Cardiac septum (tissue), 1 donor: ENCODE measurements around the gene SYNE2. TPM values are rescaled to one million over a fixed set of nuclear protein-coding genes. Genes with fewer than 3 reads are reported as not detected.

Experiments
- DNase-seq: peaks from one replicate; pipeline ENCODE4 v3.0.0-alpha.2; 2020; ENCODE audit warnings: low spot score
- intact Hi-C: fragments of 100-400 bp; cut with DNase I; formaldehyde crosslinking; loops from one replicate; pipeline ENCODE4 v1.14.0; 2022
- total RNA-seq: library from RNA; stranded (reverse); fragmentation: NEBNext Ultra II Directional; extraction: Animal tissue kit (Norgen Biotek cat#: 25700); gene quantifications from one replicate; pipeline ENCODE4 v1.2.1, GENCODE V29; 2021
- donor health status: DM: no; HTN: no; CAD: no.

The SYNE2 gene
- total RNA-seq, 1 donor from 2014 or later: 61.4 TPM

DNA sequence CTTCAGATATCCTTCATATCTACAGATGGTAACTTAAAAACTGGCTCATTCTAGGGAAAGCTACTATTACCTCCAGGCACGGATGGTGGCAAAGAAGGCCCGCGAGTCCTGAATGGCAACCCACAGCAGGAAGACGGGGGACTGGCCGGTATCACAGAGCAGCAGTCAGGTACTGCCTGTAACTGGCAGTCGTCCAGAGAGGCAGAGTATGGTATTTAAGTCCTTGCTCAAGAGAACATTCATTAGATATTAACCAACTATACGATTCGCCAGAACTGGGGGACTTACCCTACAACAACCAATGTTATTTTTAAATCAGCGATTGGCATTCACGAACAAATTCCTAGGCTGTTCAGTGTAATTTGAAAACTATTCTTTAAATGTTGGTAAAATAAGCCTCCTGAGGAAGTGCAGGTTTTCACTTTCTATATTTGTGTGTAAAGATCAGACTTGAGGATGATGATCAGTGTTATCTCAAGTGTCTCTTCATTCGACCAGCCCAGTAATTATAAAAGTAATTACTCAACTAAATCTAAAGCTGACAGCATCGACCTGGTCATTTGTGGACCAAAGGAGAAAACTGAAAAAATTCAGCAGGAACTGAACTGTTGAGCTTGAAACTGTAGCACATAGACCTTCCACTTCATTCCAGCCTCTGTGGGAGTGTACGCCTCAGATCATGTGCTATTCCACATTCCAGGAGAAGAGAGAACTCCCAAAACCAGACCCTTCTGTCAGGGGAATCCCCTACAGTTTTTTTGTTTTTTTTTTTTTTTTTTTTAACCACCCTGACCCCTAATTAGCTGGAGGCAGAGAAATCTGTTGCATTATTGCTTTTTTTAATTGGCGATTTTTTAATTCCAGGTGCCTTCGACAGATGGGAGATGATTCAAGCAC is 365.8 kb downstream of the SYNE2 start:
- intact Hi-C loops: no loop called here
- no peak for DNase-seq

DNA sequence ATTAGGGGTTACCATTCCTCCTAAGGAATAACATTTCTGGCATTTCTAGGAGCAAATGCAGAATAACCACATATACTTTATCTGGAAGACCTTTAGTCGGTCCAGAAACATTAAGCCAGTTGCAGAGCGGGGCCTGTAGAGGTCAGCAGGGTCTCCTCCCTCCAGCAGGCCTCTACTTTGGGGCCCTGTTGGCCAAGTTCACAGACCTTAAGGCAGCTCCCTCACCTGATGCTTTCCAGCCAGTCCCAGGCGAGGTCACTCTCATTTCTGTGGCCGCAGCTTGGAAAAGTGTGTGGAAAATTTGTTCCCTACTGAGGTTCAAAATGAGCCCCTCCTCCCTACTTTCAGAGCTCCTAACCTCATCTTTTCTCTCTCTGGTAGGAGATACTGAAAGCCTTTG is 367.3 kb downstream of the SYNE2 start:
- intact Hi-C loops: no loop called here
- DNase-seq: no peak

DNA sequence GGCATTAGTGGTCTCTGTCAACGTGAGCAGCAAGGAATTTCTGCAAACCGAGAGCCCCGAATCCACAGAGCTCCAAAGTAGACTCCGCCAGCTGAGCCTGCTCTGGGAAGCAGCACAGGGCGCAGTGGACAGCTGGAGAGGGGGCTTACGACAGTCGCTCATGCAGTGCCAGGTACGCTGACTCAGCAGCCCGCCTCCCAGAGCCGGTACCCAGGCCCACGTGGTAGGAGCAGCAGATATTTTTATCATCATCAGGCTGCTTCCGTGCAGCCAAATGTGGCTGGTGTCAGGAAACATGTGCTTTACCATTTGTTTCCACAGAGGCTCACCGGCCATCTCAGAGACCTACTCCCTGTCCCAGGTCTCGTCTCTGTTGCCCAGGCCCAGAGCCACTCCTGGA is 367.7 kb downstream of the SYNE2 start:
- intact Hi-C loops: no loop called here
- peak; percentile 85 for DNase-seq

DNA sequence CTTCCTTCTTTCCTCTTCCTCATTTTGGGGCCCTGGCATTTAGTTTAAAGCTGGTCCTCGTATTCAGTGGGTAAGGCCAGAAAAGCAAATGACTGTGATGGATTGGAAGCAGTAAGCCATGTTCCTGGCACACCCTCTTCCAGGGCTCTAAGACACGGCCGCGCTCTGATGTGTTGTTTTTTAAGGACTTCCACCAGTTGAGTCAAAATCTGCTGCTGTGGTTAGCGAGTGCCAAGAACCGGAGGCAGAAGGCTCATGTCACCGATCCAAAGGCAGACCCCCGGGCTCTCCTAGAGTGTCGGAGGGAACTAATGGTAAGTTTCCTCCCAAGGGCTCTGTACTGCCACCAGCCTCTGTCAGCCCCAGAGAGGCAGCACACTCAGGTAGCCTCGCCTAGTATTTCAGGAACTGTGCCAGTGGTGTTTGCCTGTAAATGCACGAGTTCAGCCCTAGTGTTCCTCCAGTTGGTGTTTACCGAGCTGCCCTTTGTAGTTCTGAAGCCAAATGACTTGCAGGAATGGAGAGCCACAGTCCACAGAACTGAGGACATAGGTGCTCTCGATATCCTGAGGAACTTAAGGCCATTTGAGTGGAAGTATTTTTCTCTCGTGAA is 368.7 kb downstream of the SYNE2 start:
- intact Hi-C loops: no loop called here
- no peak for DNase-seq

DNA sequence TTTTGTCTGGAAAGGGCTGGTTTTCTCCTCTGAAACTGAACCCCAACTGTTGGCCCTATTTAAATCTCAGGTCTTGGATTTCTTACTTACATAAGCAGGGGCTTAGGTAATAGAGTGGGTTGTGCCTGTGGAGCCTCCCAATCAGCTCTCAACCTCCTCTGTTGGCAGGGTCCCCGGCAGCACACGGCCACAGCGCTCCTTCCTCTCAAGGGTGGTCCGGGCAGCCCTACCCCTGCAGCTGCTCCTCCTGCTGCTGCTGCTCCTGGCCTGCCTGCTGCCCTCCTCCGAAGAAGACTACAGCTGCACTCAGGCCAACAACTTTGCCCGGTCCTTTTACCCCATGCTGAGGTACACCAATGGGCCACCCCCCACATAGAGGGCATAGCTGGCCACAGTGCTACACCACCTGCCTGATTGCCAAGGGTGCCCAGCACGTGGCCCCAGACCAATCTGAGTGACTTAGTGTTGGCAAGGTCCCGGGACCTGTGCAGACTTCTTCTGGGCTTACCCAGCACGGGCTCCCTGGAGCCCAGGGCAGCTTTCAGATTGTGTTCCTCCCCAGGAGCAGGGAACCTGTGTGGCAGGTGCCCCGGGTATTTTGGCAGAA is 372.4 kb downstream of the SYNE2 start:
- intact Hi-C loops: no loop called here
- no peak for DNase-seq

DNA sequence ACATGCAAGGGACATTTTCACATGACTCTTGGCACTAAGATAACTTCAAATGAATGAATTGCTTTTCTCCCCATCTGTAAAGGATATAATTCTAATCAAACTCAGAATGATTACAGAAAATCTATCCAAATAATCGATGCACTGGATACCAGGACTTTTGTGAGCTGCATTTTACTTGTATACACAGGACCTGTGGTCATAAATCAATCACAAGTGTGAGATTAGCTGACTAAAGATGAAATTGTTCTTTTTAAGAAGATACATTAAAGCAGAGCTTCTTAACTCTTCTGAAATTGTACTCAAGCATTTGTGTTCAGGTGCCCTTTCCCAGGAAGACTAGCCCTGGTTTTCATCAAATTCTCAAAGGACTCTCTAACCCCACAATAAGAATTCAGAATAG is 375.1 kb downstream of the SYNE2 start:
- DNase-seq: no peak
- intact Hi-C loops: no loop called here

DNA sequence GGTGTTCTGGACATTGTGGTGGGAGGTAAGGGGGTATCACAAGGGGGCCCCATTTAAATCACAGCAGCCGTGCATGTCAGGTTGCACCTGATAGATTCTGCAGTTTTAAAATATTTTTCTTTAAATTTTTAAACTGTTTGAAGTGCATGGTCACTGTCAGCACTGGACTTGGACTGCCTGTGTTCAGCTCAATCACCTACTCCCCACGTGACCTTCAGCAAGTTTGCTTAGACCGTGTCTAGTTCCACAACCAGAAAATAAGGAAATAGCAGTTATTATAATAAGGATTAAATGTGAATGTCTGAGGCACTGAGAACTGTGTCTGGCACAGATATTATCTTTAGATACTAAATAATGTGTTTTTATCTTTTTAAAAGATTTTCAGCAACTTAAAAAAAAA is 376.7 kb downstream of the SYNE2 start:
- intact Hi-C loops: no loop called here
- DNase-seq: no peak

DNA sequence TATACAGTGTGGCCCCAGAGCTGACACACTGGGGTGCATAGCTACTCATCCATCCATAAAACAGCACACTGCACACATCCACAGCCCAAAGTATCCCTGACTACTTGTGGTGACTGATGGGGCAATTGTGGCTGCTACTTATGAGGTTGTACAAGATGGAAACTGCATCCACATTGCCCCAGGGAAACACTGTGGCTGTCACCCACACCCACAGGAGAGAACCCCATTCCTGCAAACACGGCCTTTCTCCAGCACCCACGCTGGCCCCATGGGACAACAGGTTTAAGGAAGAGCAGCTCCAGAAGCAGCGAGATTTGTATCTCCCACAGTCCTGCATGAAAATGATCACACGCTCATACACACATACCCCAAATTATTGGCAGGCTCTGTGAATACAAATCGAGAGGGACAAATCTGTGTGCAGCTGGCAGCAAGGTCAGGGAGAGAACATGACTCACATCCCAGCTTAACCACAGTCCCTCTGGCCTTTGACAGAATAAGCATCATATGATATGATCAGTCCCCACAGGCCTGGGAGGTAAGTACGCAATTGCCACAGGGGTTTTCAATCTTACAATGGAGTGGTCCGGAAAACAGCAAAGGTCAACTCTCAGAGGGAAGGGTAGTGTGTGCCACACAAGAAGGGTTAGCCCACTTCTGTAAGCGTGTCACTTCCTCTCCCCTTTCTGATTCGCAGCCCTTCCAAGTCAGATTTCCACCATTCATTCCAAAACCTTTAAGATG is 379.5 kb downstream of the SYNE2 start:
- intact Hi-C loops: no loop called here
- DNase-seq: no peak

DNA sequence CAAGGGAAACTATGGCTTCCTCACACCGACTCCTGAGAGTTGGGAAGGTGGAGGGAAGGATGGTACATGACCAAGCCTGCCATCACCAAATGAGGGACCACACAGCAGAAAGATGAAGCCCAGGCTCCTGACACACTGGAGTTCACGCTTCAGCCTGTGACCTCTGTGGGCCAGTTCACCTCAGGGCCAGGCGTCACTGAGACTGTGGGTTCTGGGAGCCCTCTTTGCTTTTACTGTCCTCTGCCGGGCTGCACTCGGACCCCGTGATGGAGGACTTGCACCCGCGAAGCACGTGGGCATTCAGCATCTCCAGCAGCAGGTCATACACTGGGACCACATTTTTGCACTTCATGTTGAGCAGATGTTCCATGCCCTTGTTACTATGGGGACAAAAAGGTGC is 380.1 kb downstream of the SYNE2 start:
- intact Hi-C loops: no loop called here
- DNase-seq: no peak

DNA sequence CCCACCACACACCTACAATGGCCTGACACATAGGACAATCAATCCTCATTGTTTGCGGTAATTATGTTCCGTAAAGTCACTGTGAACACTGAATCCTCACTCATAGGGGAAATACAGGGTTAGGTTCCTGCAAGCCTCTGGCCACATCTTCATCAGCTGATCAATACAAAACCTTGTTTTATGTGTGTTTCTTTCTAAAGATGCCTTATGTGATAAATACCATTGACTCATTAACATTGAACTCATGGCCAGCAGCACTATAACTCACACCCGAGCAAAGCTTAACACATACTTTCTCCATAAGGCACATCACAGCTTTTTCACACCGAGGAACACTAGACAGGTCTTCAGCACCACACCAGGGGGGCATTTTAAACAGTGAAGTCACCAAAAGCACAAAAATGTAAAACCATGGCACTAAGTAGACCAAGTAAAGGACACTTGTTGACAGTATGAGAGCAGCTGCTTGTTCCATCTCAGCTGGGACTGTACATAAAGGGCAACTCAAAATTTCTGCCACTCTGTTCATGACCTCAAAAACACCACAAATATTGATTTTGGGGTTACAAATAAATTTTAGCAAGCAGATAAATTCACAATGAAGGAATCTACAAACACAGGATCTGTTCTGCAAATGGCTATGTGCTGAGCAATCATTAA is 380.9 kb downstream of the SYNE2 start:
- no peak for DNase-seq
- intact Hi-C loops: no loop called here

DNA sequence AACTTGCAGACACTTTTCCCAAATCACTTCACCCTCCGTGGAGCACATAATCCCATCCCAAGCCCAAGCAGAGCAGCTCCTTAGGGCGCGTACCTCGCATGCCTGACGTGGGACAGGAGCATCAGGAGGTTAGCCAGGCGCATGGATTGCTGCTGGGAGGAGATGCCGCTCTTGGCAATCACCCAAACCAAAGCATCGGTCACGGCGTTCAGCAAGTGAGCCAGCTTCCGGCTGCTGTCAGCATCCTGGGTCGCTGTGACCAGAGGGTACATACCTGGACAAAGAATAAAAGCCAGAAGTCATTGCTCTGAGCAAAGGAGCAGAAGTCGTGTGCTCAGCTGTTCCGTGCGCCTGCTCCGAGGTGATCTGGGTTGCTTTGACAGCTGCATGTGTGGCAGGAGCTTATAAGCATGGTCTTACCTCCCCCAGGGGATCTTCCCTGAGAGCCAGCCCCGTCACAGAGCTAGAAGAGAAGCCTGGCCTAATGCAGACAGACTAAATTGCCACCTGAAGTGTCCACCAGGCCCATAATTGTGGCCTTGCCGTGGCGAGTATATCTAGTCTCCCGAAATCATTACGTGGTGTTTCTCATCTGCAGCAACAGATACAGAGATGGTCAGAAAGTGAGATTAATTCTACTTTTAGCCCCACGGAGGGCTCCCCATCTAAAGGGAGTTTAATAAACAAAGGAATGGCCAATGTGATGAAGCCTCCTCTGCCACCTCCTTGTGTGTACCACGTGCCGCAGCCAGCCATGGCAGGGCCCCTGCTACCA is 382.3 kb downstream of the SYNE2 start:
- intact Hi-C loops: no loop called here

DNA sequence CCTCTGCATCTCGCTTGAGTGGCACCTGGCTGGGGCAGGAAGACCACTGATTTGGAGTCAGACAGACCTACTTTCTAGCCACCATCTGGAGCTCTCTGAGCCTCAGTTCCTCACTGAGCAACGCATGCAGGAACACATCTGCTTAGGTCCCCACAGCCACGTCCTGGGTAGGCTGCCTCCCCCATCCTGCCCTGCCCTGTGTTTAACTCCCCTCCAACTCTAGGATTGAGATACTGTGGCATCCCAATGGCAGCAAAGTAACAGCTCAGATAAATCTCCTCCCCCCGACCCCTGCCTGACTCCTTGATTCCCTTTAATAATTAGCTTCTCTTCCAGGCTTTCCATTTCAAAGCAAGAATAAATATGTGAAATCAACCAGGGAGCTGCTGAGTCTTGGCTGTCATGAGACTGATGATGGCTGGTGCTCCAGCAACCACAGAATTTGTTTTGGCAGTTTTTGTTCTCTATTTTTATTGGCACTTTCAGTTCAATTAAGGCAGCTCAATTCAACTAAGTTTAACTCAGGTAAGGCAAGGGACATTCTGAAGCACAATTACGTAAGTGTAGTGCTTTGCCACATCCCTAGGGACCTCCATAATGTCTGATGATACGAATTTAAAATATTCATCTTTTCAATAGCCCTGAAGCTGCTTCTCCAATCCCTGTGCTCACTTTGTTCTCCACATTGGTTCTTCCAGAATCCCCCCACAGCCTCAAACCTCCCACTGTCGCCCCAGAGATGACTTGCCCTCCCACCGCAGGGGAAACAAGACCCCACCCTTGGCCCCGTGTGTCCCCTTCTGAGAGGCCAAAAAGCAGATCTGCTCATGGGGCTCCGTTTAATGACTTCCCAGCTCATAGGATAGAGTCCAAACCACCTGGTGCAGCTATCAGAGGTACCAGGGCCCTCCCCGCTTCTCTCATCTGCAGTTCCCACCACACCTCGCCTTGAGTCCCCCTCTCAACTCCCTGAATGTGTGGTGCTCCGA is 383.1 kb downstream of the SYNE2 start:
- intact Hi-C loops: no loop called here
- DNase-seq: no peak

More for the DNA sequence above, 382.3 kb downstream of the SYNE2 start:
- no peak for DNase-seq

DNA sequence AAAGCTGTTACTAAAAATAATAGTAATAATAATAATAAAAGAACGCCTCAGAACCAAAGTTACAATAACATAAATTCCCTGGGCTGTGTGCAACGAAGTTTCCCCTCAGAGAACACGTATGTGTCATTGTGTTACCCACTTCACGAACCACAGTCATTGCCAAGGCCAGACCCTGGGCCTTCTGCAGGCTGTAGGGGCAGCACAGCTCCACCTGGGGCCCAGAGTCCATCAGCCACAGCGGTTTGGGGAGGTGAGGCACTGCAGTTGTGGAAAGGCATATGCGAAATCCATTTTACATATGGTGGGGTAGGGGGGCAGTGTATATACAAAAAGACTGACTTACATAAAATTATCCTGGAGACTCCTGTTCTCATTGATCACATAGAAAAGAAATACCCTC is 385.2 kb downstream of the SYNE2 start:
- no peak for DNase-seq
- intact Hi-C loops: no loop called here

DNA sequence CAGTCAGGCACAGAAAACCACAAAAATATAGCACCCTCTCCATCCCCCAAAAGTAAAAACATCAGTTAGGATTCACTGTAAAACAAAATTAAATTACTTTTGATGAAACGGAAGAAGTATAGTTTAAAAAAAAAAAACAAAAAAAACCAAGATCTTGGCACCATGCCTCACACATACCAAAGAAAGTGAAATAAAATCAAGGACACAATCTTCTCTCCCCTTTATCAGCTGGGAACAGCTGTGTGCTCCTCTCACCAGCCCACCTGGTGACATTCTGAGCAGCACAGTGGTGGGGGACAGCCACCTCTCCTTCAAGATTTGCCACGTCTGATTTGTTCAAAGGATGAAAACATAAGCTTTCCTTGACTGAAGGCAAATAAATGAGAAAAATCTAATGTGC is 385.8 kb downstream of the SYNE2 start:
- intact Hi-C loops: no loop called here
- no peak for DNase-seq

DNA sequence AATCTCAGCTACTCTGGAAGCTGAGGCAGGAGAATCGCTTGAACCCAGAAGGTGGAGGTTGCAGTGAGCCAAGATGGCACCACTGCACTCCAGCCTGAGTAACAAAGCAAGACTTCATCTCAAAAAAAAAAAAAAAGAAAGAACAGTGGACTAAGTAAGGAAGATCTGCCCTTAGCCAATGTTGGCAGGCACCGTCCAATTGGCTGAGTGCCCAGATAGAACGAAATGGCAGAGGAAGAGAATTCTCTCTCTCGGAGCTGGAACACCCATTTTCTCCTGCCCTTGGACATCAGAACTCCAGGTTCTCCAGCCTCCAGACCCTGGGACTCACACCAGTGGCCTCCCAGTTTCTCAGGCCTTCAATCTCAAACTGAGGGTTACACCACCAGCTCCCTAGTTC is 391.5 kb downstream of the SYNE2 start:
- DNase-seq: no peak
- intact Hi-C loops: no loop called here

DNA sequence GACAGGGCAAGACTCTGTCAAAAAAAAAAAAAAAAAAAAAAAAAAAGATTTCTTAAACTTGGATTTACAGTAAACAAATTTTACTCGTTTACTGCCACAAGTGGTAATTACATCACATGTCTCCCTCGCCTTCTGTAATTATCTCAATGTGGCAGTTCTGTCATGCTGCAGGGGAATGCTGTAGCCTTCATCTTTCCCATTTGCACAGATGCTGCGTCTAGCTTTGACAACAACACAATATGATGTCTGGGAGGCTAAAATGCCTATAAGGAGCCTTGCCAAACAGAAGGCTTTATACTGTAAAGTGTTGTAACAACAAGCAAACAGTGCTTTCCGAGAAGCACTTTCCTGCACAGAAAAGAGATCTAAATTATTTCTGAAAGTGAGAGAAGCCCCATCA is 392.7 kb downstream of the SYNE2 start:
- intact Hi-C loops: no loop called here
- no peak for DNase-seq

DNA sequence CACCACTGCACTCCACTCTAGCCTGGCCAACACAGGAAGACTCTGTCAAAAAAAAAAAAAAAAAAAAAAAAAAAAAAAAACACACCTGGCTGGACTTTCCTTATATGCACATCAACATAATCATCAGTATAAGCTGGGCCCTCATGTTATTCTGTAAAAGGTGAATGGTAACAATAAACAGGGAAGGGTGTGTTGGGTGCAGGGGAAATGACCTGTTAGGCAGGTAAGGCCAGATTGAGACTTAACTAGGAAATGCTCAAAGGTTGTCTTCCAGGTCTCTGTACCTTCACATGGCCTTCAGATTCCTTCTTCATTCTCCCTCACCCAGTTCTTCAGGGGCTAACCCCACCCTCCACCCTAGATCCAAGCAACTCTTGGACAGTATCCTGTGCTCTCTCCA is 393.9 kb downstream of the SYNE2 start:
- no peak for DNase-seq
- intact Hi-C loops: no loop called here

DNA sequence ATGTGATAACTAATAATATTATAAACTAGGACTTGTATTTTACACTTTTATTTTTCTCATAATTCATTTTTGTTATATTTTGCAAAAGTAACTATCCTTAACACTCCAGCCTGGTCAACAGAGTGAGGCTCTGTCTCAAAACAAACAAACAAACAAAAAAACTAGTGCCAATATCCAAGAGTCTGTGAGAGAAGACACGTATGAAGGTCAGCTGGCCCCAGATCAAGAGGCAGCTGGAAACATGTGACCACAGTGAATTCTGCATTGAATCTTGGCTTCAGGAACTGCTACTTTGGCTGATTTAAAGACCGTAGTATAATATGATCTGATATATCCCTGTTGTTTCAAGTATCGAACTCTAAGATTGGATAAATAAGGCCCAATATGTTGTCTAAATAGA is 394.4 kb downstream of the SYNE2 start:
- no peak for DNase-seq
- intact Hi-C loops: no loop called here
